Activated CD4-positive, alpha-beta T cell treated with anti-CD3 and anti-CD28 coated beads for 1 hour (primary cell): Measurements from ENCODE around the gene SIK2.

Source experiments
- DNase-seq: peaks from one replicate; pipeline ENCODE4 v3.0.0-alpha.2; 2020

Gene SIK2

GRCh38 chr11:111660822-111661221 is 58.6 kb downstream of the SIK2 start:
- DNase-seq: no peak

- no peak for DNase-seq
Observed at GRCh38 chr11:111663820-111664219, 61.6 kb downstream of the SIK2 start.

- DNase-seq: no peak
Observed at GRCh38 chr11:111665777-111666176, 63.5 kb downstream of the SIK2 start.

DNA sequence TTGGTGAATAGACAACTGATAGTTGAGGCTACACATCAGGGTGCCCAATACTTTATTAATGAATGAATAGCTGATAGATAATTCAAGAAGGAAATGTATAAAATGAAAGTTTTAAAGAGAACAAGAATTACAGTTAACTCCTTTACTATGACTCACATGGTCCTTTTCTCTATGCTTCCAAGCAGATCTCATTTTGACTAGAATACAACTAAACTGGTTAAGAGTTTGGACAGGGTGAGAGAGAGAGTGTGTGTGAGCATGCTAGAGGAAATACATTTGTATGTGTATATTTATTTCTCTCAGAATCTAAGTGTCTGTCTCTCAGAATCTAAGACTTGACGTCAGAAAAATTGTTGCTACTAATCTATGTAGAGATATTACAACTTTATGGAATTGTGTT is 66.7 kb downstream of the SIK2 start:
- DNase-seq: no peak

GRCh38 chr11:111671383-111671782 is 69.1 kb downstream of the SIK2 start:
- no peak for DNase-seq

DNA sequence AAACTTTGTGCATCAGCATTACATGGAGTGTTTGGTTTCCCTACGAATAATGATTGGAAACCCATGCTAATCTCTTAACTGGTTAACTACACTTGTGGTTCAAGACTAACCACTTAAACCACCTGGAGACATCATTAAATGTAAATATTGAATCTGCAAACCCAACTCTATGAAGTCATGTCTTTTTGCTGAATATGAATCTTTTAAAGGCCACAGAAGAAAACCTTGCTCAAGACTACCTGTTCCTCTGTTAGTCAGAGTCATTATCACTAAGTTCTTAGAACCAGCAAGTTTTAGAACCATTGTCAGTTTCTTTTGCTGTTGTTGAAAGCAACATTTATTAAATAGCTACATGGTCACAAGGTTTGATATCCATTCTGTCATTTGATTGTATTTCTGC is 70.7 kb downstream of the SIK2 start:
- DNase-seq: no peak

DNA sequence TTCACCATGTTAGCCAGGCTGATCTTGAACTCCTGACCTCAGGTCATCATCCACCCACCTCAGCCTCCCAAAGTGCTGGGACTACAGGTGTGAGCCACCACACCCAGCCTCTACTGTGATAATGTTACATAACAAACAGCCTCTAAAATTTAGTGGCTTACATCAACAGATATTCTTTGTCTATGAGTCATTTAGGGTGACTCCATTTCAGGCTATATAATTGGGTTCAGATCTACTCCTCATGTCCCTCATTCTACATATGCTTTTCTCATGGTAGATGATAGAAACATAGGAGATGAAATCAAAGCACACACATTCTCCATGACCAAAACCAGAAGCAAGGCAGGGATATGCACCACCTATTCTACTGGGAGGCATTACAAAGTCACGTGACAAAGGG is 72.7 kb downstream of the SIK2 start:
- no peak for DNase-seq

GRCh38 chr11:111675891-111676290 is 73.6 kb downstream of the SIK2 start:
- no peak for DNase-seq

DNA sequence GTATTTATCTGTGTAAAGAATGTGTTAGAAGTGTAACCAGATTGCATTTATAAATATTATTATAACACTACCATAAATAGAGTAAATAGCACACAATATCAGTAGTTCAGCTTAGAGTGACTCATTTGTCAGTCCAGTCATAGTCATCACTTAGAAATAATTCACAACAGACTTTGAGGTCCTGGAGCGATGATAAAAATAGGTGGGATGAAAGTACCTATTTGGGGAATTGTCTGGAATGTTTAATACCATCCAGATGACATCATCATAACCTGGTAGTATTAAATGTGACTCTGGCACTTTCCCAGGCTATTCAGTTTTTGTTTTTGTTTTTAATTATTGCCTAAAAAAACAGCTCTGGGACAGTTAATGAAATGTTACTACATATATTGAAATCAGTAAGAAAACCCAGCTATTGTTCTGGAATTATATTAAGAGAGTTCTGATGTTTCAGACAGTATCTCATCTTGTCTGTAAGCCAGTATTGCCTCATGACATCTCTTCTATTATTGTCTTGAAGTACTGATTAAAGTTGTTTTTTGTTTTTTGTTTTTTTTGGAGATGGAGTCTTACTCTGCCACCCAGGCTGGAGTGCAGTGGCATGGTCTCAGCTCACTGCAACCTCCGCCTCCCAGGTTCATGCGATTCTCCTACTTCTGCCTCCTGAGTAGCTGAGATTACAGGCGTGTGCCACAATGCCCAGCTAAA is 74.8 kb downstream of the SIK2 start:
- DNase-seq: no peak

DNA sequence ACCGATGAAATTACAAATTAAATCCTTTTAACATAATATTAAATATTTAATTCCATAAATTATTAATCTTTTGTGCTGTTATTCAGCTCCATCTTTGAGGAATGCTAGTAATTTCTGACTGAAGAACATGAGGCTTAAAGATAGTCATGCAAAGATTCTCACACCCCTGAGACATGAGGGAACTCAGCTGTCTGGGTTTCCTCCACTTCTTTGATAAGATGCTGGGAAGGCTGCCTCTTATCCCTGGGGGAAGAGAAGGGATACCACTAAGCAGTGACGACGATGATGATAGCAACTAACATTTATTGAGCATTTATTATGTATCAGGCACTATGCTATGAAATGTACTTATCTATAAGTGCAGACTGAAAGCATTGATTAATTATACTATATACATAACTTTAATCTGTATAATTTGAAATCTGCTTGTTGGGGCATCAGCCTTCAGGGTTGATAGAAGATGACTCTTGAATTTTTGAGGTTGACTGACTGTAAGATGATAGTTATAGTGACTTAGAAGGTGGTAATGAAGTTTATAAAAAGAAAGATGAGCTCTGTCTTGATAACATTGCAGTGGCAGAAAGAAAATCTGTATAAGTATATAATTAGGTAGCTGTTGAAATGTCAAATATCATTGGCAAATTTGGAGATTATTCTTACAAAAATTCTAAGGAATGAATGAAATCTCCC is 78.4 kb downstream of the SIK2 start:
- DNase-seq: no peak

- DNase-seq: no peak
Observed at GRCh38 chr11:111683806-111684205, 81.6 kb downstream of the SIK2 start.

DNA sequence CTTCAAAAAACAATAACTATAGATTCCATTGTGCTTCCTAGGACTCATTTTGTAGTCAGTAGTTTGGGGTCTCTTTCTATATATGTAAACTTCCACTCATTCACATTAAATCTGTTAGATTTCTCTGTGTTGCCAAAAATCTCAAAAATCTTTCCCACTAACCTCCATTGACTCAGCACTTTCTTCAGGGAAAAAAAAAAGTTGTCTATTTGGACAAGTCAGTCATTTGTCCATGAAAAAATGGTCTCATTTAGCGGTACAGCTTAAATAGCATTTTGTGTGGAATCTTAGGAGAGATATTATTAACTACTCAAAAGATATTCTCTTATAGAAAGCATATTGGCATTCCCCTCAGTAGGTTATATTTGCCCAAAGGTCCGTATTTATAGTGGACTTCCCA is 82.0 kb downstream of the SIK2 start:
- no peak for DNase-seq

DNA sequence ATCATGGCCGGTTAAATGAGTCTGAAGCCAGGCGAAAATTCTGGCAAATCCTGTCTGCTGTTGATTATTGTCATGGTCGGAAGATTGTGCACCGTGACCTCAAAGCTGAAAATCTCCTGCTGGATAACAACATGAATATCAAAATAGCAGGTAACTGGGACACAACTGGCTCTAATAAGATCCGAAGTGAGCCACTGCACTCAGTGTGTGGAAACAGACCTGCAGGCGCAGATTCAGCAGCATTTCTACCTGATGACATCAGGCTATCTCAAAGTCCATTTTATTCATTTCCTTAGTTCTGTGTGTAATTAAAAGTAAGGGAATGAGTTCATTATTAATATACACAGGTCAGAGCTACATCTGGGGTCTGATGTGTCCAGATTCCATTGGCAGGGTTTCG is 85.8 kb downstream of the SIK2 start:
- no peak for DNase-seq

DNA sequence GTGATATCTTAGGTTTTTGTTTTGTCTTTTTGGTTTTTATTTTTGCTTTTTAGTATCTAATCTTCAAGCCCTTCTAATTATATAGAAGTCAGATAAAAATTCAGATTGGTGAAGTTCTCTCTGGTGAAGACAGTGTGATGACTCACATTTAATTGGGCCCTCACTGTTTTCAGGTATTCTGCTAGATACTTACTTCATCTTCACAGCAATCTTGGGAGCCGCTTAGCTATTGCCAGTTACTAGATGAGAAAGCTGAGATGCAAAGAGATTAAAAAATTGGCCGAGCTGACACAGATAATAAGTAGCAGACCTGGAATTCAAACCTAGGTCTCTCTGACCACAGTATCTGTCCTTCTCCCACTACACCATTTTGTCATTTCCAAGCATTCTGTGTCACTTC is 88.9 kb downstream of the SIK2 start:
- no peak for DNase-seq

GRCh38 chr11:111691741-111692140 is 89.5 kb downstream of the SIK2 start:
- no peak for DNase-seq

DNA sequence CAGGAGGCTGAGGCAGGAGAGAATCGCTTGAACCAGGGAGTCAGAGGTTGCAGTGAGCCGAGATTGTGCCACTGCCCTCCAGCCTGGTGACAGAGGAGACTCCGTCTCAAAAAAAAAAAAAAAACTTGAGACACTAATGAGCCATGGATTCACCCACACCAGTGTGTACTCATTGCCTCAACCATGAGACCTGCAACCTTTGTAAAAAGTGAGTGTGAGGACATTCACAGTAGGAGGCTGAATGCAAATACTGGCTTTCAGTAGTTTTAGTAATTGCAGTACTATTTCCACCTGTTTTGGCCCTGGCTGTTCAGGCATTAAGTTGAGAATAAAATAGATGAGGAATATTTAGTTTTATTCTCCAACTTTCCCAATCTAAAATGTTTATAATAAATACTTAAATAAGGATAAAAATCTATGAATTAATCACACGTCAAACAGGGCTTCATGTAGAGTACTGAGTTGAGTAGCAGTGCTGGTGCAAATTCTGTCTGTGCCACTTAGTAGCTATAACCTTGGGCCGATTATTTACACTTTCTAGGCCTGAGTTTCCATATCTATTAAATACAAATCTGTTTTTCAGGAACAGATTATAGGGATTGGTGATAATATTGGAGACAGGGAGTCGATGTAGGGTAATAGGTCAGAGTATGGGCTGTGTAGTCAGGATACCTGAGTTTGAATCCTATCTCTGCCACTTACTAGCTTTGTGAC is 91.1 kb downstream of the SIK2 start:
- no peak for DNase-seq

- DNase-seq: no peak
Observed at GRCh38 chr11:111694851-111695250, 92.6 kb downstream of the SIK2 start.

- no peak for DNase-seq
Observed at GRCh38 chr11:111696556-111696955, 94.3 kb downstream of the SIK2 start.

DNA sequence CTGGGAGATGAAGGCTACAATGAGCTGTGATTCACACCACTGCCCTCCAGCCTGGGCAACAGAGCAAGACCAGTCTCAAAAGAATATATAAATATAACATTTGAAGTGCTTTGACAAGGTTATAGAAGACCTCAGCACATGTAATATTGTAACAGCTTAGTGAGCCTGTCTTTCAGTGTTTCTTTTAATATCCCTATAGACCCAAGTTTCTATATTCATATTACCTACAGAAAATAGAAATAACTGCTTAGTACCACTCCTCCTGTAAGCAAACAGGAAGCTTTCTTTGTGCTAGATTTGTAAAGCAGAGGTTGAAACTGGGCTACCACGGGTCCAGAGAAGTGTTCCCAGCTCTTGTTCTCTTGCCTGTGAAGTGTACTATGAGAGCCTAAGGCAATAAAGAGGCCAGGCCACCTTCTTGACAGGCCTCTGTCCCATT is 95.7 kb downstream of the SIK2 start:
- DNase-seq: no peak

GRCh38 chr11:111698852-111699559 is 96.8 kb downstream of the SIK2 start:
- no peak for DNase-seq

DNA sequence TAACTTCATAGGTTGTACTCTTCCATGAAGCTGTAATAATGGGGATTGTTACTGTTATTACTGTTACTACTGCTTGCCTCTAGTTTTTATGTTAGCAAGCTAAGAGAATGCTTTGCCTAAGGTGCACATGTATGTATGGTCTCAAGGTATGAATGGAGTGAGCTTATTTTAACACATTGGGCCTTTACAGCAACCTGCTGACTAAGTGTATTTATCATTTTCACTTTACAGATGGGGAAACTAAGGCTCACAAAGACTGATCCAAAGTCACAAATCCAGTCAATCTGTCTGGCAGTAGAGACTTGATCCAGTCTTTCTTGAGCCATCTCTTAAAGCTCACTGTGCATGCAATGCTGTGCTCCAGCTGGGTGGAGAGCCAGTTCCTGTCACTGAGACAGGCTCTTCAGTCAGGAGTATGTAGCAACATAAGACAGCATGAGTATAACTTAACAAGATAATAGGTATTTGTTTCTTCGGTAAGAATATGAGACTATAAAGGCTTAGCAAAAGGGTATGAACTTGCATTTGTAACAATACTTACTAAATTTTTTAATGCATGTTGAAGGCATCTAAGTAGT is 97.4 kb downstream of the SIK2 start:
- no peak for DNase-seq

- no peak for DNase-seq
Observed at GRCh38 chr11:111700162-111700561, 97.9 kb downstream of the SIK2 start.

DNA sequence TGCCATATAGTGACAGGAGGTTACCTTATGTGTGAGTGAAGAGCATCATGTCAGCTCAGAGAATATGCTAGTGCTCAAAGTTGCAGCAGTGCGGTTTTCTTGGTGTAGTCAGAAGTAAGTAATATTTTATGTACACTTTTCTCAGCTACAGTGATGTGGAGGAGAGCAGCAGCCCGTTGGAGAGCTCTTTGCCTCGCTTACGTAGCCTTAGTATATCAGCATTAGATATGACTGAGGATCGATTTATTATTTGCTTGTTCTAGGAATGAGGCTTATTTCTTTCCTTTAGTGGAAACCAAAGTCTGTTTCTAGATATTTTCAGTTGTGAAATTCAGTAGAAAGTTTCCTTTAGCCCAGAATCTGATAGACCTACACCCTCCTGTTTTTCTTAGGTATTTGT is 100.4 kb downstream of the SIK2 start:
- DNase-seq: no peak
